Erythroblast (primary cell): Measurements from ENCODE around the gene MME.

ENCODE experiments used
- GATA1 ChIP-seq: IDR thresholded peaks from 2 replicates; pipeline ENCODE4 v1.6.1; 2011; ENCODE audit warnings: low read depth, mild to moderate bottlenecking, control low read depth, low read length, moderate library complexity
- POLR2A ChIP-seq: IDR thresholded peaks from 2 replicates; pipeline ENCODE4 v1.6.1; 2011; ENCODE audit warnings: mild to moderate bottlenecking, low read length

DNA sequence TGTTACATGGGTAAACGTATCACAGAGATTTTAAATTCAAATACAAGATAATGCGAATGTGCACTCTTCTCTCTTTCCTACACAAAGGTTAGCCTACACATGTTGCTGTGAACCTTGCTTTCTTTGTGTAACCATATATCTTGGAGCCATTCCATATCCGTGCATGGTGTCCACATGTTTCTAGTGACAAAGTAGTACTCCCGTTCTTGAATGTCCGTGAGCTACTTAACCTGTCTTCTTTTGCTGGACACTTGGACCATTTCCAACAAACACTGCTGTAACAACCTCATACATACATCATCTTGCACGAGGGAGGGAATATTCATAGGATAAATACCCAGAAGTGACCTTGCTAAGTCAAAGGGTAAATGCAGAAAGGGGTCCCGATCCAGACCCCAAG lies 138.3 kb downstream of the MME start:
- TF ChIP-seq POLR2A (no peak), GATA1 (no peak)
